Activated CD4-positive, alpha-beta memory T cell treated with anti-CD3 and anti-CD28 coated beads for 36 hours (primary cell): ENCODE data around the gene NT5C3A. TPM values are rescaled to one million over a fixed set of nuclear protein-coding genes. Genes with fewer than 3 reads are reported as not detected.
"Not testable (repeated sequence)": the region's sequence is repeated elsewhere in the genome, so short reads cannot be mapped to it uniquely, and the experiment has no call there.

Experiments
- CTCF ChIA-PET: fragments of 350-600 bp; sonication (Branson Sonifier 250); formaldehyde crosslinking; loops from one replicate; lab custom pipeline; 2021; ENCODE audit warnings: antibody characterized with exemption, inconsistent platforms; lab: Charles Lee
- POLR2A ChIA-PET: fragments of 350-600 bp; sonication (Branson Sonifier 250); formaldehyde crosslinking; loops from one replicate; lab custom pipeline; 2021; ENCODE audit warnings: antibody characterized with exemption; lab: Charles Lee
- DNase-seq: peaks from one replicate; pipeline ENCODE4 v3.0.0-alpha.2; 2020
- H3K27ac Mint-ChIP-seq: one replicate; pipeline ENCODE4 v1.8.0; 2021; ENCODE audit warnings: mixed read lengths
- H3K27me3 Mint-ChIP-seq: one replicate; pipeline ENCODE4 v1.8.0; 2021; ENCODE audit warnings: mixed read lengths
- H3K36me3 Mint-ChIP-seq: one replicate; pipeline ENCODE4 v1.8.0; 2021; ENCODE audit warnings: mixed read lengths
- H3K4me1 Mint-ChIP-seq: one replicate; pipeline ENCODE4 v1.8.0; 2021; ENCODE audit warnings: low read depth, mixed read lengths
- H3K4me3 Mint-ChIP-seq: one replicate; pipeline ENCODE4 v1.8.0; 2021; ENCODE audit warnings: mild to moderate bottlenecking, mixed read lengths
- H3K9me3 Mint-ChIP-seq: one replicate; pipeline ENCODE4 v1.8.0; 2021; ENCODE audit warnings: mixed read lengths
- intact Hi-C: fragments of 100-400 bp; cut with micrococcal nuclease; formaldehyde crosslinking; loops from one replicate; pipeline ENCODE4 v1.15.1; 2023
- total RNA-seq, 2 experiments: library from RNA; stranded (reverse); gene quantifications; one replicate each; pipeline ENCODE4 v1.2.3, GENCODE V29; 2021

The NT5C3A gene
- total RNA-seq, 2 experiments from 2014 or later, result 38.5 to 42.8 TPM

GRCh38 chr7:33094745-33095275, 32.2 kb upstream of the NT5C3A start:
- peaks cover 29% of the 10 kb centered on the region for H3K36me3 Mint-ChIP-seq
- POLR2A ChIA-PET, H3K27ac Mint-ChIP-seq, intact Hi-C loops, H3K27me3 Mint-ChIP-seq, CTCF ChIA-PET, H3K9me3 Mint-ChIP-seq, H3K4me1 Mint-ChIP-seq, DNase-seq, H3K4me3 Mint-ChIP-seq: not testable (repeated sequence)

- ChIA-PET POLR2A (no interaction called here), CTCF (interaction anchor here (1.9 kb wide), 1 partner anchor 16 kb away, joined by 4 read pairs; the partner anchor contains the start of gene RP9)
- no peak overlapping the region for H3K27ac Mint-ChIP-seq
- no peaks in the 10 kb centered on the region for H3K9me3 Mint-ChIP-seq
- intact Hi-C loops, result no loop called here
- no peaks in the 10 kb centered on the region for H3K4me1 Mint-ChIP-seq
- peaks cover 20% of the 10 kb centered on the region for H3K36me3 Mint-ChIP-seq
- no peak overlapping the region for H3K4me3 Mint-ChIP-seq
- H3K27me3 Mint-ChIP-seq, result no peaks in the 10 kb centered on the region
- DNase-seq, result no peak
These were observed 30.7 kb upstream of the NT5C3A start for GRCh38 chr7:33093266-33093665.

- H3K4me1 Mint-ChIP-seq, result no peaks in the 10 kb centered on the region
- ChIA-PET POLR2A (no interaction called here), CTCF (interaction anchor here (0.9 to 1.9 kb wide), 2 partner anchors 18 to 246 kb away, joined by 3 to 4 read pairs; partner anchors contain the start of gene RP9)
- no peak for DNase-seq
- no peaks in the 10 kb centered on the region for H3K9me3 Mint-ChIP-seq
- H3K36me3 Mint-ChIP-seq, result peaks cover 16% of the 10 kb centered on the region
- H3K4me3 Mint-ChIP-seq, result no peak overlapping the region
- H3K27ac Mint-ChIP-seq, result no peak overlapping the region
- H3K27me3 Mint-ChIP-seq, result no peaks in the 10 kb centered on the region
- intact Hi-C loops, result no loop called here
These were observed 29.1 kb upstream of the NT5C3A start for GRCh38 chr7:33091641-33092191.

GRCh38 chr7:33091111-33091531, 28.5 kb upstream of the NT5C3A start:
- ChIA-PET CTCF (interaction anchor here (1.9 kb wide), 1 partner anchor 18 kb away, joined by 4 read pairs; the partner anchor contains the start of gene RP9), POLR2A (no interaction called here)
- DNase-seq, result no peak
- Mint-ChIP-seq H3K4me3 (no peak overlapping the region), H3K27me3 (no peaks in the 10 kb centered on the region), H3K27ac (no peak overlapping the region), H3K9me3 (peaks cover 3% of the 10 kb centered on the region), H3K36me3 (peaks cover 12% of the 10 kb centered on the region), H3K4me1 (no peaks in the 10 kb centered on the region)
- intact Hi-C loops, result no loop called here

GRCh38 chr7:33089142-33089541, 26.6 kb upstream of the NT5C3A start:
- intact Hi-C loops, result no loop called here
- Mint-ChIP-seq H3K4me3 (no peak overlapping the region), H3K27ac (no peak overlapping the region), H3K9me3 (peaks cover 5% of the 10 kb centered on the region), H3K4me1 (no peaks in the 10 kb centered on the region), H3K27me3 (no peaks in the 10 kb centered on the region), H3K36me3 (peaks cover 7% of the 10 kb centered on the region)
- DNase-seq, result no peak
- ChIA-PET CTCF (no interaction called here), POLR2A (no interaction called here)

- H3K4me3 Mint-ChIP-seq, result no peak overlapping the region
- H3K27me3 Mint-ChIP-seq, result no peaks in the 10 kb centered on the region
- H3K36me3 Mint-ChIP-seq, result peaks cover 3% of the 10 kb centered on the region
- ChIA-PET POLR2A (no interaction called here), CTCF (no interaction called here)
- no peaks in the 10 kb centered on the region for H3K4me1 Mint-ChIP-seq
- no peak overlapping the region for H3K27ac Mint-ChIP-seq
- intact Hi-C loops, result no loop called here
- no peak for DNase-seq
- H3K9me3 Mint-ChIP-seq, result peaks cover 5% of the 10 kb centered on the region
These were observed 25.3 kb upstream of the NT5C3A start for GRCh38 chr7:33087858-33088257.

- H3K4me1 Mint-ChIP-seq, result no peaks in the 10 kb centered on the region
- POLR2A ChIA-PET, result no interaction called here
These were observed 24.8 kb upstream of the NT5C3A start for GRCh38 chr7:33087356-33087755.

GRCh38 chr7:33079763-33080690, 17.5 kb upstream of the NT5C3A start:
- H3K27me3 Mint-ChIP-seq, result peaks cover under 1% of the 10 kb centered on the region
- intact Hi-C loops, result no loop called here
- peaks cover 19% of the 10 kb centered on the region for H3K4me1 Mint-ChIP-seq
- H3K27ac Mint-ChIP-seq, result no peak overlapping the region
- no peaks in the 10 kb centered on the region for H3K9me3 Mint-ChIP-seq
- no peak for DNase-seq
- no peak overlapping the region for H3K4me3 Mint-ChIP-seq
- ChIA-PET POLR2A (no interaction called here), CTCF (interaction anchor here (0.6 kb wide), 1 partner anchor 30 kb away, joined by 3 read pairs; no protein-coding TSS in a partner anchor)
- no peaks in the 10 kb centered on the region for H3K36me3 Mint-ChIP-seq

More at GRCh38 chr7:33087356-33087755, 24.8 kb upstream of the NT5C3A start:
- H3K9me3 Mint-ChIP-seq, result peaks cover 5% of the 10 kb centered on the region
- H3K36me3 Mint-ChIP-seq, result peaks cover 3% of the 10 kb centered on the region
- H3K27me3 Mint-ChIP-seq, result no peaks in the 10 kb centered on the region
- intact Hi-C loops, result no loop called here
- no peak overlapping the region for H3K27ac Mint-ChIP-seq
- no peak overlapping the region for H3K4me3 Mint-ChIP-seq
- CTCF ChIA-PET, result no interaction called here
- DNase-seq, result no peak

- Mint-ChIP-seq H3K27ac (no peak overlapping the region), H3K36me3 (no peaks in the 10 kb centered on the region), H3K4me3 (no peak overlapping the region), H3K9me3 (no peaks in the 10 kb centered on the region), H3K4me1 (peaks cover 19% of the 10 kb centered on the region), H3K27me3 (peaks cover 4% of the 10 kb centered on the region)
- CTCF ChIA-PET, result no interaction called here
- DNase-seq, result no peak
- POLR2A ChIA-PET, result no interaction called here
- intact Hi-C loops, result no loop called here
These were observed 16.5 kb upstream of the NT5C3A start for GRCh38 chr7:33079096-33079495.

GRCh38 chr7:33076737-33077136, 14.2 kb upstream of the NT5C3A start:
- CTCF ChIA-PET, result interaction anchor here (0.8 to 1.7 kb wide), 2 partner anchors 231 to 311 kb away, joined by 3 to 8 read pairs; no protein-coding TSS in a partner anchor
- H3K4me3 Mint-ChIP-seq, result no peak overlapping the region

GRCh38 chr7:33075818-33076518, 13.4 kb upstream of the NT5C3A start:
- Mint-ChIP-seq H3K36me3 (no peaks in the 10 kb centered on the region), H3K4me1 (peaks cover 19% of the 10 kb centered on the region), H3K4me3 (no peak overlapping the region), H3K27ac (no peak overlapping the region), H3K9me3 (peaks cover under 1% of the 10 kb centered on the region), H3K27me3 (peaks cover 7% of the 10 kb centered on the region)
- intact Hi-C loops, result no loop called here
- ChIA-PET CTCF (no interaction called here), POLR2A (no interaction called here)
- no peak for DNase-seq

More at GRCh38 chr7:33076737-33077136, 14.2 kb upstream of the NT5C3A start:
- POLR2A ChIA-PET, result interaction anchor here (0.6 kb wide), 1 partner anchor 57 kb away, joined by 4 read pairs; no protein-coding TSS in a partner anchor
- no peaks in the 10 kb centered on the region for H3K9me3 Mint-ChIP-seq
- H3K36me3 Mint-ChIP-seq, result no peaks in the 10 kb centered on the region
- no peak overlapping the region for H3K27ac Mint-ChIP-seq
- intact Hi-C loops, result no loop called here
- peaks cover 7% of the 10 kb centered on the region for H3K27me3 Mint-ChIP-seq
- DNase-seq, result no peak
- peaks cover 19% of the 10 kb centered on the region for H3K4me1 Mint-ChIP-seq
